ENCODE measurements around the gene ABLIM3. TPM values are rescaled to one million over a fixed set of nuclear protein-coding genes. Genes with fewer than 3 reads are reported as not detected.
A peak's percentile ranks its signal among the peaks of the same experiment; 100 is the strongest.

ABLIM3 gene
- 15.3 and 17.7 TPM in 2 replicates for polyA plus RNA-seq
- polyA minus RNA-seq = 30.7 and 35.3 TPM in 2 replicates

DNA sequence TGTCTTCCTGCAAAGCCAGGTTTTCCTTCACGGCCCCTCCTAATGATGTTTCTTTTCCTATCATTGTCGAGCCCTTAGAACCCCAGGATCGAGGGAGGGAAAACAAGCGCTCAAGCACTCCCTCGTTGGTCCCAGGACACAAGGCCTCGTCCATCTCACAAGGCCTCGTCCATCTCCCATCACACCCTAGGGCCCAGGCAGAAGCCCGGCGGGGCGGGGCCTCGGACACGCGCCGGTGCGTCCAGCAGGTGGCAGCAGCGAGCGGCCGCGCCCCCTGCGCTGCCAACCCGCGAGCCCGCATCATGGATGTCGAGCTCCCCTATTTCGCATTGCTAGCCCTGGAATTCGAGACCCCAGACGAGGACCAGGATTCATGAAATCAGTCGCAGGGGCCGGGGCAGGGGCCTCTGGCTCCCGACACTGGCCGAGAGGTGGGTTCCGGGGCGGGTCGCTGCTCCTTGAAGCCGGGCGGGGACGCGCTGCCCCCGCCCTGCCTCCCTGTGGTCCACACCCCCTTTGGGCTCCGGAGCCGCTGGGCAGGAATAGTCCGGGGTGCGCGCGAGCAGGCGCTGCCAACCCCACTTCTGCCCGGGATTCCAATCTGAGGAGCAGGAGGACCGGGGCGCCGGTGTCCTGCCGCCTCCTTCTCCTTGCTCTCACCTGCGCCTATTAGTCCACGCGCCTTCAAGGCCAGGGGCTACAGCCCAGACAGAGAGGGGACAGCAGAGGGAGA lies at the start of gene ABLIM3:
ABLIM3 (plus strand) TSS at position 270 of the 733 bp plus-strand sequence. CDS start 603 bp downstream, outside the sequence.
- H4K20me1 ChIP-seq (ENCODE audit: insufficient read depth) = no peaks in the 10 kb centered on the region
- peak within 1 kb of the TSS; percentile 83 for H3K4me3 ChIP-seq (ENCODE audit: low read length)
- peak within 1 kb of the TSS; percentile 28 for H3K27ac ChIP-seq (ENCODE audit: low read length)
- no peaks in the 10 kb centered on the region for H3K9me2 ChIP-seq (ENCODE audit: insufficient read depth, low read length)
- H3K9me3 ChIP-seq (ENCODE audit: low read length) = no peaks in the 10 kb centered on the region
- peak within 1 kb of the TSS; percentile 81 for H3K9ac ChIP-seq (ENCODE audit: low read length)
- TF ChIP-seq TAF1 (IDR thresholded peaks at IDR 0.05; ENCODE audit: low read depth) = peak; percentile 20
- no peak for TF ChIP-seq EZH2 (IDR thresholded peaks at IDR 0.05; ENCODE audit: borderline replicate concordance, insufficient read depth, low read length, poor library complexity, severe bottlenecking)
- peak; percentile 26 for TF ChIP-seq MXI1 (conservative IDR thresholded peaks at IDR 0.05; ENCODE audit: poor library complexity, severe bottlenecking)
- TF ChIP-seq RAD21 (conservative IDR thresholded peaks at IDR 0.05) = peak; percentile 73
- TF ChIP-seq, protein P1, sequence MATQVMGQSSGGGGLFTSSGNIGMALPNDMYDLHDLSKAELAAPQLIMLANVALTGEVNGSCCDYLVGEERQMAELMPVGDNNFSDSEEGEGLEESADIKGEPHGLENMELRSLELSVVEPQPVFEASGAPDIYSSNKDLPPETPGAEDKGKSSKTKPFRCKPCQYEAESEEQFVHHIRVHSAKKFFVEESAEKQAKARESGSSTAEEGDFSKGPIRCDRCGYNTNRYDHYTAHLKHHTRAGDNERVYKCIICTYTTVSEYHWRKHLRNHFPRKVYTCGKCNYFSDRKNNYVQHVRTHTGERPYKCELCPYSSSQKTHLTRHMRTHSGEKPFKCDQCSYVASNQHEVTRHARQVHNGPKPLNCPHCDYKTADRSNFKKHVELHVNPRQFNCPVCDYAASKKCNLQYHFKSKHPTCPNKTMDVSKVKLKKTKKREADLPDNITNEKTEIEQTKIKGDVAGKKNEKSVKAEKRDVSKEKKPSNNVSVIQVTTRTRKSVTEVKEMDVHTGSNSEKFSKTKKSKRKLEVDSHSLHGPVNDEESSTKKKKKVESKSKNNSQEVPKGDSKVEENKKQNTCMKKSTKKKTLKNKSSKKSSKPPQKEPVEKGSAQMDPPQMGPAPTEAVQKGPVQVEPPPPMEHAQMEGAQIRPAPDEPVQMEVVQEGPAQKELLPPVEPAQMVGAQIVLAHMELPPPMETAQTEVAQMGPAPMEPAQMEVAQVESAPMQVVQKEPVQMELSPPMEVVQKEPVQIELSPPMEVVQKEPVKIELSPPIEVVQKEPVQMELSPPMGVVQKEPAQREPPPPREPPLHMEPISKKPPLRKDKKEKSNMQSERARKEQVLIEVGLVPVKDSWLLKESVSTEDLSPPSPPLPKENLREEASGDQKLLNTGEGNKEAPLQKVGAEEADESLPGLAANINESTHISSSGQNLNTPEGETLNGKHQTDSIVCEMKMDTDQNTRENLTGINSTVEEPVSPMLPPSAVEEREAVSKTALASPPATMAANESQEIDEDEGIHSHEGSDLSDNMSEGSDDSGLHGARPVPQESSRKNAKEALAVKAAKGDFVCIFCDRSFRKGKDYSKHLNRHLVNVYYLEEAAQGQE (IDR thresholded peaks at IDR 0.05; ENCODE audit: borderline replicate concordance) = peak; percentile 20
- TF ChIP-seq EP300 (conservative IDR thresholded peaks at IDR 0.05; ENCODE audit: poor library complexity, severe bottlenecking) = no peak
- TF ChIP-seq POLR2AphosphoS5 (IDR thresholded peaks at IDR 0.05) = peak; percentile 68
- TF ChIP-seq CTCF (IDR thresholded peaks at IDR 0.05; ENCODE audit: poor library complexity, severe bottlenecking) = peak; percentile 95
- peak; percentile 89 for TF ChIP-seq SMC3 (conservative IDR thresholded peaks at IDR 0.05; ENCODE audit: poor library complexity)
- peak within 1 kb of the TSS; percentile 79 for H2AFZ ChIP-seq (ENCODE audit: low read depth, low read length)
- H3K79me2 ChIP-seq (replicated peaks; ENCODE audit: insufficient read depth, low read length) = no peaks in the 10 kb centered on the region
- H3K27me3 ChIP-seq (ENCODE audit: insufficient read depth, low read depth, low read length) = peaks cover 12% of the 10 kb centered on the region
- peak within 1 kb of the TSS; percentile 82 for H3K4me2 ChIP-seq (ENCODE audit: low read length)
- H3F3A ChIP-seq (ENCODE audit: insufficient read depth, low read length, poor library complexity, severe bottlenecking) = no peaks in the 10 kb centered on the region
- H3K36me3 ChIP-seq (ENCODE audit: insufficient read depth, low read length) = no peaks in the 10 kb centered on the region

DNA sequence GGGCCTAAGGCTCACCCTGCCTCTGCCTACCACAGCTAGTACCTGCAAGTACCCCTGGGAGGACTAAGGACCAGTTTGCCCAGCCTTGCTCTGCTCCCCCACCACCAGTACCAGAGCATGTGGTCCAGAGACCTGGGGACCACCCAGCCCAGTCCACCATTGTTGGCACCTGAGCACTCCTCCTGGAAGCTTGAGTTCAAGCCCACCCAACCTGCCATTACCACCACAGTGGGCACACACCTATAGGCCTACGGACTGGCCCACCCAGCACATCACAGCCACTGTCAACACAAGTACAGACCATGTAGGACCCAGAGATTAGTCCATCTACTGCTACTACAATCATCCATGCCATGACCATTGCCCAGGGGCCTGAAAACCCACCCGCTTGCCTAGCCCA lies 47.7 kb upstream of the ABLIM3 start:
- no peaks in the 10 kb centered on the region for H3K36me3 ChIP-seq (ENCODE audit: insufficient read depth, low read length)
- H3F3A ChIP-seq (ENCODE audit: insufficient read depth, low read length, poor library complexity, severe bottlenecking) = no peaks in the 10 kb centered on the region
- H3K27ac ChIP-seq (ENCODE audit: low read length) = no peak overlapping the region
- no peaks in the 10 kb centered on the region for H4K20me1 ChIP-seq (ENCODE audit: insufficient read depth)
- no peaks in the 10 kb centered on the region for H3K79me2 ChIP-seq (replicated peaks; ENCODE audit: insufficient read depth, low read length)
- H2AFZ ChIP-seq (ENCODE audit: low read depth, low read length) = no peak overlapping the region
- TF ChIP-seq EP300 (conservative IDR thresholded peaks at IDR 0.05; ENCODE audit: poor library complexity, severe bottlenecking) = no peak
- no peak for TF ChIP-seq CTCF (IDR thresholded peaks at IDR 0.05; ENCODE audit: poor library complexity, severe bottlenecking)
- TF ChIP-seq TAF1 (IDR thresholded peaks at IDR 0.05; ENCODE audit: low read depth) = no peak
- no peak for TF ChIP-seq EZH2 (IDR thresholded peaks at IDR 0.05; ENCODE audit: borderline replicate concordance, insufficient read depth, low read length, poor library complexity, severe bottlenecking)
- no peak for TF ChIP-seq RAD21 (conservative IDR thresholded peaks at IDR 0.05)
- TF ChIP-seq SMC3 (conservative IDR thresholded peaks at IDR 0.05; ENCODE audit: poor library complexity) = no peak
- H3K9ac ChIP-seq (ENCODE audit: low read length) = no peak overlapping the region
- H3K27me3 ChIP-seq (ENCODE audit: insufficient read depth, low read depth, low read length) = no peaks in the 10 kb centered on the region
- H3K4me3 ChIP-seq (ENCODE audit: low read length) = no peak overlapping the region
- peaks cover 5% of the 10 kb centered on the region for H3K9me3 ChIP-seq (ENCODE audit: low read length)
- H3K4me2 ChIP-seq (ENCODE audit: low read length) = no peak overlapping the region
- H3K9me2 ChIP-seq (ENCODE audit: insufficient read depth, low read length) = no peaks in the 10 kb centered on the region
